Stimulated activated CD8-positive, alpha-beta memory T cell treated with anti-CD3 and anti-CD28 coated beads, Interleukin-7, amount 100 ng/mL, for 1 hour (primary cell): ENCODE data around the gene PFDN2.
"Not testable (repeated sequence)": the region's sequence is repeated elsewhere in the genome, so short reads cannot be mapped to it uniquely, and the experiment has no call there.

ENCODE experiments used
- DNase-seq, 2 donors: peaks; one replicate each; pipeline ENCODE4 v3.0.0-alpha.2; 2020; ENCODE audit warnings: low read depth in 2 of 2

Gene PFDN2

GRCh38 chr1:161138431-161138830 lies 20.6 kb upstream of the PFDN2 start:
- DNase-seq, result no peak

- DNase-seq, result no peak
These were observed 20.0 kb upstream of the PFDN2 start for GRCh38 chr1:161137881-161138280.

GRCh38 chr1:161133220-161133740 lies 15.4 kb upstream of the PFDN2 start:
- DNase-seq, result no peak

GRCh38 chr1:161132410-161133219 lies 14.8 kb upstream of the PFDN2 start, which contains the start of gene DEDD:
TSS of gene DEDD (minus strand) at chr1:161132667. CDS start at chr1:161124462, 8,205 bp downstream.
- peak; percentile 70 to 74 for DNase-seq

- no peak for DNase-seq
These were observed 13.9 kb upstream of the PFDN2 start for GRCh38 chr1:161131523-161132409.

- no peak for DNase-seq
These were observed 12.4 kb upstream of the PFDN2 start for GRCh38 chr1:161130266-161130665.

GRCh38 chr1:161128591-161129420 lies 11.0 kb upstream of the PFDN2 start:
- DNase-seq, result no peak

- no peak for DNase-seq
These were observed 9.8 kb upstream of the PFDN2 start for GRCh38 chr1:161127649-161128048.

GRCh38 chr1:161122967-161123366 lies 5.1 kb upstream of the PFDN2 start:
- DNase-seq, result no peak

- DNase-seq, result no peak
These were observed 4.0 kb upstream of the PFDN2 start for GRCh38 chr1:161121834-161122233.

- no peak for DNase-seq
These were observed 3.3 kb upstream of the PFDN2 start for GRCh38 chr1:161121042-161121650.

GRCh38 chr1:161119092-161119903 lies 1.5 kb upstream of the PFDN2 start:
- DNase-seq, result peak in 1 of 2 donors; percentile 27

- not testable (repeated sequence) for DNase-seq
These were observed 1.9 kb downstream of the PFDN2 start for GRCh38 chr1:161115961-161116360.

- DNase-seq, result no peak
These were observed 2.6 kb downstream of the PFDN2 start for GRCh38 chr1:161115132-161115711.

- DNase-seq, result no peak
These were observed 3.3 kb downstream of the PFDN2 start for GRCh38 chr1:161114556-161114955.

- DNase-seq, result no peak
These were observed 3.9 kb downstream of the PFDN2 start for GRCh38 chr1:161113915-161114314.

GRCh38 chr1:161111527-161111926 lies 6.3 kb downstream of the PFDN2 start:
- DNase-seq, result no peak

GRCh38 chr1:161111117-161111516 lies 6.7 kb downstream of the PFDN2 start:
- DNase-seq, result no peak

- no peak for DNase-seq
These were observed 11.4 kb downstream of the PFDN2 start for GRCh38 chr1:161106431-161106830.

- DNase-seq, result no peak
These were observed 17.3 kb downstream of the PFDN2 start for GRCh38 chr1:161100556-161100955.
